Measurements from ENCODE around the gene EDN3. TPM values are rescaled to one million over a fixed set of nuclear protein-coding genes. Genes with fewer than 3 reads are reported as not detected.

Gene EDN3, protein sequence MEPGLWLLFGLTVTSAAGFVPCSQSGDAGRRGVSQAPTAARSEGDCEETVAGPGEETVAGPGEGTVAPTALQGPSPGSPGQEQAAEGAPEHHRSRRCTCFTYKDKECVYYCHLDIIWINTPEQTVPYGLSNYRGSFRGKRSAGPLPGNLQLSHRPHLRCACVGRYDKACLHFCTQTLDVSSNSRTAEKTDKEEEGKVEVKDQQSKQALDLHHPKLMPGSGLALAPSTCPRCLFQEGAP
- not detected for total RNA-seq
- long read RNA-seq, result 0 reads

GRCh38 chr20:59300333-59301081 is at the start of gene EDN3:
EDN3 (plus strand) TSS chr20:59300611; CDS start chr20:59300813, 202 bp downstream.
- ATAC-seq (no peak), DNase-seq (no peak)
- Histone ChIP-seq H3K36me3 (no peaks in the 10 kb centered on the region), H3K4me1 (no peaks in the 10 kb centered on the region), H3K9me3 (no peaks in the 10 kb centered on the region), H3K27ac (no peak within 1 kb of the TSS), H3K4me3 (no peak within 1 kb of the TSS), H3K27me3 (peaks cover 0 to 3% of the 10 kb centered on the region in 2 donors)
- 9% methylated on average over 12 of the region's 77 CpGs for WGBS (ENCODE audit: insufficient coverage, low coverage, low lambda C conversion rate, missing lambda C conversion rate)
- intact Hi-C loops (cut with DNase I), result no loop called here
- TF ChIP-seq, protein P1, sequence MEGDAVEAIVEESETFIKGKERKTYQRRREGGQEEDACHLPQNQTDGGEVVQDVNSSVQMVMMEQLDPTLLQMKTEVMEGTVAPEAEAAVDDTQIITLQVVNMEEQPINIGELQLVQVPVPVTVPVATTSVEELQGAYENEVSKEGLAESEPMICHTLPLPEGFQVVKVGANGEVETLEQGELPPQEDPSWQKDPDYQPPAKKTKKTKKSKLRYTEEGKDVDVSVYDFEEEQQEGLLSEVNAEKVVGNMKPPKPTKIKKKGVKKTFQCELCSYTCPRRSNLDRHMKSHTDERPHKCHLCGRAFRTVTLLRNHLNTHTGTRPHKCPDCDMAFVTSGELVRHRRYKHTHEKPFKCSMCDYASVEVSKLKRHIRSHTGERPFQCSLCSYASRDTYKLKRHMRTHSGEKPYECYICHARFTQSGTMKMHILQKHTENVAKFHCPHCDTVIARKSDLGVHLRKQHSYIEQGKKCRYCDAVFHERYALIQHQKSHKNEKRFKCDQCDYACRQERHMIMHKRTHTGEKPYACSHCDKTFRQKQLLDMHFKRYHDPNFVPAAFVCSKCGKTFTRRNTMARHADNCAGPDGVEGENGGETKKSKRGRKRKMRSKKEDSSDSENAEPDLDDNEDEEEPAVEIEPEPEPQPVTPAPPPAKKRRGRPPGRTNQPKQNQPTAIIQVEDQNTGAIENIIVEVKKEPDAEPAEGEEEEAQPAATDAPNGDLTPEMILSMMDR (IDR thresholded peaks at IDR 0.05), result no peak

- Histone ChIP-seq H3K27ac (no peak overlapping the region), H3K4me3 (no peak overlapping the region), H3K27me3 (peaks cover 0 to 9% of the 10 kb centered on the region in 2 donors), H3K36me3 (no peaks in the 10 kb centered on the region), H3K4me1 (no peaks in the 10 kb centered on the region), H3K9me3 (no peaks in the 10 kb centered on the region)
- TF ChIP-seq POLR2A (IDR thresholded peaks at IDR 0.05), result no peak
- TF ChIP-seq, protein P1 (IDR thresholded peaks at IDR 0.05), result no peak
- intact Hi-C loops (cut with DNase I), result no loop called here
- WGBS (ENCODE audit: insufficient coverage, low coverage, low lambda C conversion rate, missing lambda C conversion rate), result 28% methylated on average over 6 of the region's 6 CpGs
- ATAC-seq (no peak), DNase-seq (no peak)
These were observed 47.1 kb upstream of the EDN3 start for GRCh38 chr20:59253325-59253724.

DNA sequence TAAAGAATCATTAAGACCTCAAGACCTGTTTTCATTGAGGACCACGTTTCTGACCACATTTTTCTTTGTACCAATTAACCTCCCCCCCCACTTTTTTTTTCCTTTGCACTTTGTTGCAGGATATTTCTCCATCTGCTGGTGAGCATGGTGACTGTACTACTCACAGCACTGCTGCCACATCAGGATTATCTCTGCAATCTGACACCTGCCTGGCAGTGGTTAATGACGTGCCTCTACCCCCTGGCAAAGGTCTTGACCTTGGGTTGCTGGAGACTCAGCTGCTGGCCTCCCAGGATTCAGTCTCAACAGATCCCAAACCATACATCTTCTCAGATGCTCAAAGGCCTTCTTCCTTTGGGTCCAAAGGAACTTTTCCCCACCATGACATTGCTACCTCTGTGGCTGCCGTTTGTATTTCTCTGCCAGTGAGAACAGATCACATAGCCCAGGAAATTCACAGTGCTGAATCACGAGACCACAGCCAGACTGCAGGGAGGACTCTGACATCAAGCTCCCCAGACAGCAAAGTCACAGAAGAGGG is 46.6 kb upstream of the EDN3 start:
- WGBS (ENCODE audit: insufficient coverage, low coverage, low lambda C conversion rate, missing lambda C conversion rate), result 4% methylated on average over 4 of the region's 4 CpGs
- TF ChIP-seq POLR2A (IDR thresholded peaks at IDR 0.05), result no peak
- TF ChIP-seq, protein P1 (IDR thresholded peaks at IDR 0.05), result no peak
- no peak for ATAC-seq

DNA sequence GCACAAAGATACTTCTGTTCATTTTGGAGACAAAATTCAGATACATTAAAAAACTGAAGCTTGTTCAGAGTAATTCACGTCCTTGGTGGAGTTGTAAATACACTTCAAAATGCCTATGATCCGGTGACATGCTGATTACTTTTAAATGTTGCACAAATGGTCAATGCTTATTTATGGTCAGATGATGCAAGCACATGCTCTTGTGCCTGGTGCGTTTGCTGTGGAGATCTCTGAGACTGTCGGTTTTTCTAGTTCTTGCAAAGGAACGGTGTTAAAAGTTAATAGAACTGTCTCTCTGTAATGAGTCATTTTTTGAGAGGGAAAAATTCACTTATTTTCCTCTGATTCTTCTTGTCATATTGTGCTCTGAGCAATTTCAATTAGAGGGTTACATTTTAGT is 45.2 kb upstream of the EDN3 start:
- no peak for TF ChIP-seq POLR2A (IDR thresholded peaks at IDR 0.05)
- TF ChIP-seq, protein P1 (IDR thresholded peaks at IDR 0.05), result no peak
- no peak for ATAC-seq
- H3K36me3 ChIP-seq, result no peaks in the 10 kb centered on the region

More for the DNA sequence above, 46.6 kb upstream of the EDN3 start:
- H3K36me3 ChIP-seq, result no peaks in the 10 kb centered on the region
- H3K4me1 ChIP-seq, result no peaks in the 10 kb centered on the region
- H3K27ac ChIP-seq, result no peak overlapping the region
- no peak for DNase-seq
- no peak overlapping the region for H3K4me3 ChIP-seq
- no peaks in the 10 kb centered on the region for H3K9me3 ChIP-seq
- intact Hi-C loops (cut with DNase I), result no loop called here
- H3K27me3 ChIP-seq, result peaks cover 0 to 9% of the 10 kb centered on the region in 2 donors

More for the DNA sequence above, 45.2 kb upstream of the EDN3 start:
- peaks cover 0 to 6% of the 10 kb centered on the region in 2 donors for H3K27me3 ChIP-seq
- H3K9me3 ChIP-seq, result no peaks in the 10 kb centered on the region
- DNase-seq, result no peak
- H3K27ac ChIP-seq, result no peak overlapping the region
- no peak overlapping the region for H3K4me3 ChIP-seq
- 73% methylated on average over 5 of the region's 5 CpGs for WGBS (ENCODE audit: insufficient coverage, low coverage, low lambda C conversion rate, missing lambda C conversion rate)
- intact Hi-C loops (cut with DNase I), result no loop called here
- no peaks in the 10 kb centered on the region for H3K4me1 ChIP-seq
